Measurements from ENCODE around the gene VTI1A. TPM values are rescaled to one million over a fixed set of nuclear protein-coding genes. Genes with fewer than 3 reads are reported as not detected.

VTI1A gene
- polyA plus RNA-seq, 1 experiment: 20.4 TPM

GRCh38 chr10:112658465-112658864, 211.4 kb downstream of the VTI1A start:
- Histone ChIP-seq H3K27ac (ENCODE audit: low read depth, low read length) (no peak overlapping the region), H3K4me3 (ENCODE audit: low read depth, low read length) (no peak overlapping the region), H3K9me3 (ENCODE audit: control insufficient read depth, insufficient read depth, low read length) (no peaks in the 10 kb centered on the region), H3K27me3 (ENCODE audit: control insufficient read depth, insufficient read depth, low read length) (no peaks in the 10 kb centered on the region)
- CTCF ChIA-PET: no interaction called here
- no peak for DNase-seq (ENCODE audit: low read depth, low spot score)
- no peak for TF ChIP-seq CTCF (IDR thresholded peaks at IDR 0.05; ENCODE audit: low read depth, low read length)
- POLR2A ChIA-PET: no interaction called here

DNA sequence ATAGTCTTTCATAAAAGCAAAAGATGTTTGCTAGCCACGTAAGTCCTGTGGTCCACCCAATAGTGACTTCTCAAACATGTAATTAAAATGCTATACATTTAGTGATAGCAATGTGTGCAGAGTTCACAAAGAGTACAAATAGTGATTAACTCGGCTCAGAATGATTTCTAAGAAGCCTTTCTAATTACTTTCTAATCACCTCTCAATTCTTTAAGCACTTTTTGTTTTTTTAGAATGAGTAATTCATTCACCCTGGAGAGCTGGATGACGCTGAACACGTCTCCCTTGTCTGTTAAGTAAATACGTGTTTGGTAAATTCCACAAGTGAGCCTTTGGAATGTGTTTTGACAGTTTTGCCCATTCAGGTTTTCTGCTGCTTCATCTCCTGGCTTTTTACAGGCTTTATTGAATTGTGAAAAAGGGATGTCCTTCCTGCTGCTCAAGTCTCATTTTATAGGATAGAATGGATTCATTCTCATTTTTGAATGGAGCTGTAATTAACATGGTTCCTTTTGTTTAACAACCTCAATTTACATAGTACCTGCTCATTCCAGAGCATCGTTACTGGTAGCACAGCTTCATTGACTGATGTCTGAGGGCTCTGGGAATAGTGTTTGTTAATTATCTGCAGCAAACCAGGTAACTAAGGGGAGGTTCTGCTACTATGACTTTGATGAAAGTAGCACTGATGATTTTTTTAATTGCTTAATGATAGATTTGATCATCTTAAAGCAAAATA, 212.1 kb downstream of the VTI1A start:
- ChIA-PET CTCF (no interaction called here), POLR2A (no interaction called here)
- Histone ChIP-seq H3K27ac (ENCODE audit: low read depth, low read length) (no peak overlapping the region), H3K27me3 (ENCODE audit: control insufficient read depth, insufficient read depth, low read length) (no peaks in the 10 kb centered on the region), H3K4me3 (ENCODE audit: low read depth, low read length) (no peak overlapping the region), H3K9me3 (ENCODE audit: control insufficient read depth, insufficient read depth, low read length) (no peaks in the 10 kb centered on the region)
- TF ChIP-seq CTCF (IDR thresholded peaks at IDR 0.05; ENCODE audit: low read depth, low read length): no peak
- no peak for DNase-seq (ENCODE audit: low read depth, low spot score)

DNA sequence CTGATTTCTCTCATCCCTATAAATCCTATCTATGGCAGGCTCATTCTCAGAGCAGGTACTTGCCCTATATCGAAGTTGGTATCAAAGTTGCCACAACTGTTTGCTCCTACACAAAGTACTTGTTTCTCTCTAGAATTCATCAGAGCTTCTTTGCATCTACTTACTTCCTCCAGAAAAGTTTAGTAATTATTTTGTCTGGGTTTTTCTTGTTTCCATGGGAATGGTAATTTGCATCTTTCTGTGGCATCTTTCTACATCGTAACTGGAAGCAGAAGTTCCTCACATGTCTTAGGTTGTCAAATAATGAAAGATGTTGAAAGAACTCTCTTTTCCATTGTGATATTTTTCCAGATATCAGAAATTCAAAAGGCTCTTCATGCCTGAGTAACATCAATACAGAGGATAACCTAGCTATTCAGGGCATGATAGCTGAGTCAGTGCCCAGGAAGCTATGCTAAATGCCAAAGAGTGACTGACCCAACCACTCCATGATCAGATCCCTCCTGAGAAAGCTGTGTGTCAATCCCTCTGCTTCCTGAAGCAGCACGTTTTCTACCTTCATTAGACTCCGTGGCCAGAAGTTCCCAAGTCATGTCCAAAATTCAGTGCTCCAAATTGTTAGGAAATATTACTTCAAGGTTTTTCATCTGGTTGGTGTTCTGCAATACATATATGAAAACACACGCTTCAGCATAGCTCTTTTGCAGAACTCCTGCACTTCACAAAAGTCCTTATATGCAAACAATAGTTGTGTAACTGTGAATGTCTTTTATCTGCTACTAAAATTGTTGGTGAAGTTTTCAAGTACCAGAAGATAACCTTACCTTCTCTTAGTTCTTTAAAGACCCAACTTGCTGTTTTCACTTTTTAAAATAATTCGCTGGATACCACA, 216.5 kb downstream of the VTI1A start:
- Histone ChIP-seq H3K9me3 (ENCODE audit: control insufficient read depth, insufficient read depth, low read length) (no peaks in the 10 kb centered on the region), H3K27me3 (ENCODE audit: control insufficient read depth, insufficient read depth, low read length) (no peaks in the 10 kb centered on the region), H3K27ac (ENCODE audit: low read depth, low read length) (no peak overlapping the region), H3K4me3 (ENCODE audit: low read depth, low read length) (no peak overlapping the region)
- ChIA-PET CTCF (interaction anchor here (0.6 to 1.5 kb wide), 3 partner anchors 25 to 722 kb away, joined by 3 to 10 read pairs (median 4); no protein-coding TSS in a partner anchor), POLR2A (no interaction called here)
- DNase-seq (ENCODE audit: low read depth, low spot score): no peak
- no peak for TF ChIP-seq CTCF (IDR thresholded peaks at IDR 0.05; ENCODE audit: low read depth, low read length)

GRCh38 chr10:112666094-112666493, 219.1 kb downstream of the VTI1A start:
- no peak overlapping the region for H3K27ac ChIP-seq (ENCODE audit: low read depth, low read length)
- POLR2A ChIA-PET: no interaction called here
- no peaks in the 10 kb centered on the region for H3K27me3 ChIP-seq (ENCODE audit: control insufficient read depth, insufficient read depth, low read length)
- no peaks in the 10 kb centered on the region for H3K9me3 ChIP-seq (ENCODE audit: control insufficient read depth, insufficient read depth, low read length)
- CTCF ChIA-PET: no interaction called here
- DNase-seq (ENCODE audit: low read depth, low spot score): no peak
- no peak overlapping the region for H3K4me3 ChIP-seq (ENCODE audit: low read depth, low read length)
- TF ChIP-seq CTCF (IDR thresholded peaks at IDR 0.05; ENCODE audit: low read depth, low read length): no peak

DNA sequence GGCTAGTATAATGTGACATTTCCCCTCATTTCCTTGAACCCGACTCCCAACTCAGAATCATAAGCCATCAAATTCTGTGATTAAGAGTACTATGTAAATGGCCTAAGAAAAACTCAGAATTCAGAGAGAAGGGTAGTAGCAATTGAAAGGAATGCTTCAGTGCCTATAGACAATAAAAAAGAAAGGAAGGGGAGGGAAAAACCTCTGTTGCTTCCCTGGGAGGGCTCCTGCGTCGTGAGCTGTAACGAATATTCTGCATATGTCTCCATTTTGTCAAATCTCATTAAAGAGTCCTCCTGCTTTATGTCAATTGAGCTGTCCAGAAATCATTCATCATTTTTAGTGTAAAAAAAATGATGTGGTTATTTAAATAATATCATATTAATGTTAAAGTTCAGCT, 223.0 kb downstream of the VTI1A start:
- no peak overlapping the region for H3K4me3 ChIP-seq (ENCODE audit: low read depth, low read length)
- ChIA-PET POLR2A (no interaction called here), CTCF (no interaction called here)

More for the DNA sequence above, 223.0 kb downstream of the VTI1A start:
- DNase-seq (ENCODE audit: low read depth, low spot score): no peak
- no peaks in the 10 kb centered on the region; the same call in 1 of the 2 replicates for H3K9me3 ChIP-seq (ENCODE audit: control insufficient read depth, insufficient read depth, low read length)
- TF ChIP-seq CTCF (IDR thresholded peaks at IDR 0.05; ENCODE audit: low read depth, low read length): no peak
- no peaks in the 10 kb centered on the region for H3K27me3 ChIP-seq (ENCODE audit: control insufficient read depth, insufficient read depth, low read length)
- H3K27ac ChIP-seq (ENCODE audit: low read depth, low read length): no peak overlapping the region
